Epithelial cell of esophagus (primary cell): ENCODE data around the gene TMCO4.

Source experiments
- DNase-seq: peaks from one replicate; pipeline ENCODE4 v3.0.0; 2010; ENCODE audit warnings: low read depth
- H3K4me3 ChIP-seq: 2 replicates; pipeline ENCODE4 v1.5.1; 2011; ENCODE audit warnings: mild to moderate bottlenecking, low read length, control low read depth
- TF ChIP-seq, protein P1 (sequence below): IDR thresholded peaks from 2 replicates; pipeline ENCODE4 v1.5.1; 2011; ENCODE audit warnings: low read depth, mild to moderate bottlenecking, low read length, control low read depth, inconsistent platforms; ENCODE audit not compliant: insufficient read depth; ENCODE audit errors: missing control alignments

The TMCO4 gene

GRCh38 chr1:19676438-19676922 is 123.2 kb downstream of the TMCO4 start:
- no peak overlapping the region for H3K4me3 ChIP-seq
- peak; percentile 73 for DNase-seq
- TF ChIP-seq, protein P1, sequence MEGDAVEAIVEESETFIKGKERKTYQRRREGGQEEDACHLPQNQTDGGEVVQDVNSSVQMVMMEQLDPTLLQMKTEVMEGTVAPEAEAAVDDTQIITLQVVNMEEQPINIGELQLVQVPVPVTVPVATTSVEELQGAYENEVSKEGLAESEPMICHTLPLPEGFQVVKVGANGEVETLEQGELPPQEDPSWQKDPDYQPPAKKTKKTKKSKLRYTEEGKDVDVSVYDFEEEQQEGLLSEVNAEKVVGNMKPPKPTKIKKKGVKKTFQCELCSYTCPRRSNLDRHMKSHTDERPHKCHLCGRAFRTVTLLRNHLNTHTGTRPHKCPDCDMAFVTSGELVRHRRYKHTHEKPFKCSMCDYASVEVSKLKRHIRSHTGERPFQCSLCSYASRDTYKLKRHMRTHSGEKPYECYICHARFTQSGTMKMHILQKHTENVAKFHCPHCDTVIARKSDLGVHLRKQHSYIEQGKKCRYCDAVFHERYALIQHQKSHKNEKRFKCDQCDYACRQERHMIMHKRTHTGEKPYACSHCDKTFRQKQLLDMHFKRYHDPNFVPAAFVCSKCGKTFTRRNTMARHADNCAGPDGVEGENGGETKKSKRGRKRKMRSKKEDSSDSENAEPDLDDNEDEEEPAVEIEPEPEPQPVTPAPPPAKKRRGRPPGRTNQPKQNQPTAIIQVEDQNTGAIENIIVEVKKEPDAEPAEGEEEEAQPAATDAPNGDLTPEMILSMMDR: no peak

- TF ChIP-seq, protein P1: no peak
- no peak for DNase-seq
- no peak overlapping the region for H3K4me3 ChIP-seq
Observed at GRCh38 chr1:19675797-19676196, 123.9 kb downstream of the TMCO4 start.

DNA sequence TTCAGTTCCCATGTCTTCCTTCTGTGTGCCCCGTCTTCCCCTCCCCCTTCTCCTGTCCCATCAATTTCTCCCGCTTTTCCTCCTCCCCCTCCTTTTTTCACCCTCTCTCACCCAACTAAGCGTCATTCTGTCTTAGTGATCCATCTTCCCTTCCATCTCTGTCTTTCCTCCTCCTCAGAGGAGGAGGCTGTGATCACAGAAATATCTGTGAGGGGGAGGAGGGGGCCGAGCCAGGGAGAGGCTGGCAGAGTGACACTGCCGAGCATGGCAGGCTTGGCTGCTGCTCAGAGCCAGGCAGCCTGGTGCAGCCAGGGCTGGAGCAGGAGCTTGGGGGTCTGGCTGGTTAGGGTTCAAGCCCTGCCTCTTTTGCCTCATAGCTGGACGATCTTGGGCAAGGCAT is 127.5 kb downstream of the TMCO4 start:
- no peak overlapping the region for H3K4me3 ChIP-seq
- TF ChIP-seq, protein P1: no peak
- DNase-seq: no peak

- H3K4me3 ChIP-seq: no peak overlapping the region
- no peak for DNase-seq
- TF ChIP-seq, protein P1: no peak
Observed at GRCh38 chr1:19670787-19671186, 128.9 kb downstream of the TMCO4 start.

DNA sequence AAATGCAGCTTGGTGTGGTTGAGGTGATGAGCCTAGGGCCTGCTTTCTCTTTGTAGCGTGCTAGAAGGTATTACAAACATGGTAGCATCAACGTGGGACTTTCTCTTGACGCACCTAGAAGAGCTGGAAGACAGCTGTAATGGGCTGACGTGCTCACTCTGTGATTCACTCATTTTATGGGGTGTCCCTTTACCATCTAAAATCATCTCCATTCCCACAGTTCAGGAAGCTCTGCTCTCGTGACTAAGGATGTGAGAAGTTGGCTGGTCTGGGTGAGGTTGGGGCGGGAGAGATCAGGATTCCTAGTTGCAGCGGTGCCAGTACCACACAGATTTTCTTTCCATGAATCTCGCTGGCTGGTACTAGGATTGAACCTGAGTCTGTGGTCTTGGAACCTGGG is 130.8 kb downstream of the TMCO4 start:
- no peak overlapping the region for H3K4me3 ChIP-seq
- TF ChIP-seq, protein P1: no peak

DNA sequence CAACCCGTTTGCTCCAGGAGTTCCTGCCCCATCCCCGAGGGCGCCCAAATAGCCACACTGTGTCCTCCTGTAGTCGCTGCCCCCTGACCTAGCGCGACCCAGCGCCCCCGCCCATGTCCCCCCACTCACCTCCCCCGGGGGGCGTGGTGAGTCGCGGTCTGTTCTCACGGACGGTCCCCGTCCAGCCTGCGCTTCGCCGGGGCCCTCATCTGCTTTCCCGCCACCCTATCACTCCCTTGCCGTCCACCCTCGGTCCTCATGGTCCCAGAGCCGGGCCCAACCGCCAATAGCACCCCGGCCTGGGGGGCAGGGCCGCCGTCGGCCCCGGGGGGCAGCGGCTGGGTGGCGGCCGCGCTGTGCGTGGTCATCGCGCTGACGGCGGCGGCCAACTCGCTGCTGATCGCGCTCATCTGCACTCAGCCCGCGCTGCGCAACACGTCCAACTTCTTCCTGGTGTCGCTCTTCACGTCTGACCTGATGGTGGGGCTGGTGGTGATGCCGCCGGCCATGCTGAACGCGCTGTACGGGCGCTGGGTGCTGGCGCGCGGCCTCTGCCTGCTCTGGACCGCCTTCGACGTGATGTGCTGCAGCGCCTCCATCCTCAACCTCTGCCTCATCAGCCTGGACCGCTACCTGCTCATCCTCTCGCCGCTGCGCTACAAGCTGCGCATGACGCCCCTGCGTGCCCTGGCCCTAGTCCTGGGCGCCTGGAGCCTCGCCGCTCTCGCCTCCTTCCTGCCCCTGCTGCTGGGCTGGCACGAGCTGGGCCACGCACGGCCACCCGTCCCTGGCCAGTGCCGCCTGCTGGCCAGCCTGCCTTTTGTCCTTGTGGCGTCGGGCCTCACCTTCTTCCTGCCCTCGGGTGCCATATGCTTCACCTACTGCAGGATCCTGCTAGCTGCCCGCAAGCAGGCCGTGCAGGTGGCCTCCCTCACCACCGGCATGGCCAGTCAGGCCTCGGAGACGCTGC is 133.9 kb downstream of the TMCO4 start:
- TF ChIP-seq, protein P1: no peak
- no peak overlapping the region for H3K4me3 ChIP-seq
- DNase-seq: no peak

More for the DNA sequence above, 130.8 kb downstream of the TMCO4 start:
- DNase-seq: no peak
